Dendritic cell treated with granulocyte-macrophage colony-stimulating factor and Interleukin-4, amounts not matched to agents 40 ng/mL and 50 ng/mL, for 4 days (primary cell): ENCODE measurements around the gene GABARAP.

Experiments
- H3K27ac Mint-ChIP-seq: one replicate; pipeline ENCODE4 v1.8.0; 2022; ENCODE audit warnings: mild to moderate bottlenecking, mixed read lengths
- H3K27me3 Mint-ChIP-seq: one replicate; pipeline ENCODE4 v1.8.0; 2022; ENCODE audit warnings: mild to moderate bottlenecking, mixed read lengths
- H3K36me3 Mint-ChIP-seq: one replicate; pipeline ENCODE4 v1.8.0; 2022; ENCODE audit warnings: low read depth, mixed read lengths
- H3K4me1 Mint-ChIP-seq: one replicate; pipeline ENCODE4 v1.8.0; 2022; ENCODE audit warnings: low read depth, mixed read lengths
- H3K4me3 Mint-ChIP-seq: one replicate; pipeline ENCODE4 v1.8.0; 2022; ENCODE audit warnings: mild to moderate bottlenecking, moderate library complexity, mixed read lengths
- H3K9me3 Mint-ChIP-seq: one replicate; pipeline ENCODE4 v1.8.0; 2022; ENCODE audit warnings: mixed read lengths
- intact Hi-C: fragments of 100-400 bp; cut with micrococcal nuclease; formaldehyde crosslinking; loops from one replicate; pipeline ENCODE4 v1.15.0; 2022

The GABARAP gene

DNA sequence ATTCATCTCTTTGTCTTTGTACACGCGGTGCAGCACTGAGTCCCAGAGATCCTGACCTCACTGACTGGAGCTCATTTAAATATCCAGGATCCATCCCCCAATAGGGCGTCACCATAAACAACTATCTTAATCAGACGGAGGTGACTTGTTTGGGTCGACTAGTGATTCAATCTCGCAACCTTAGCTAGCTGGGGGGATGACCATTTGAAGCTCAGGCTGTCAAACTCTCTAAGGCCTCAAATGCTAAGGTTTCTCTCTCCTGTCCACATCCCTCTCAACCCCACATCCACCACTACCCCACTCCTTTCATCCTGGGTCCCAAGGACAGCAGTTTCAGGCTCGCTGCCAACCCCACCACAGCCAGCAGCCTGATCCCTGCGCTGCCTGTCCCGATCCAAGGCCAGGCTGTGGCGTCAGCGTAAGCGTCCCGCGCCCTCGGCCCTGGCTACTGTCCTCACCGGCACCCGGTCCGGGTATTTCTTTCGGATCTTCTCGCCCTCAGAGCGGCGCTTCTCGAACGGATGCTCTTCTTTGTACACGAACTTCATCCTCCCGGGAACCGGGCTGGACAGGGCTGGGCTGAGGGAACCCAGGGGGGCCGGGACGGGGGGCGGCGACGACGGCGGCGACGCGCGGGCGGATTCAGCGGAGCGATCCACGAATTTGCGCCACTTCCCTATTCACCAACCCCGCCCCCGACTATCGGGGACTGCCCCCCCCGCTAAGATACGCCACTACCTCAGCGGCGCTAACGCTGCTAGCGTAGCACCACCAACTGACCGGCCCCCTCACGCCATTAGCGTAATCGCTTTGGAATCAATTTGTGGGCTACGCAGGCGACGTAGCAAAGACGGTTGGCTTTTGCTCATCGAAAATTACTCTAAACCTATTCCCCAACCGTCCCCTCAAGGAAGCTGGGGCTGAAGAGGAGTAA lies at the start of gene GABARAP:
Gene GABARAP (minus strand): TSS at position 667 of the 934 bp plus-strand sequence. CDS start 119 bp downstream, at position 548.
- H3K4me1 Mint-ChIP-seq: peaks cover 54% of the 10 kb centered on the region
- intact Hi-C loops: loop anchor here (1.0 to 5.0 kb wide), 2 partner anchors 10 to 40 kb away; partner anchors contain the start of genes ELP5 and SLC2A4
- peaks cover 95% of the 10 kb centered on the region for H3K36me3 Mint-ChIP-seq
- no peaks in the 10 kb centered on the region for H3K27me3 Mint-ChIP-seq
- H3K4me3 Mint-ChIP-seq: peak within 1 kb of the TSS; percentile 98
- no peaks in the 10 kb centered on the region for H3K9me3 Mint-ChIP-seq
- peak within 1 kb of the TSS; percentile 98 for H3K27ac Mint-ChIP-seq

- Mint-ChIP-seq H3K27me3 (peaks cover 91% of the 10 kb centered on the region), H3K9me3 (no peaks in the 10 kb centered on the region), H3K4me1 (peaks cover 17% of the 10 kb centered on the region), H3K36me3 (no peaks in the 10 kb centered on the region), H3K27ac (no peak overlapping the region), H3K4me3 (no peak overlapping the region)
- intact Hi-C loops: no loop called here
Observed at GRCh38 chr17:7290685-7291084, 48.4 kb upstream of the GABARAP start.

DNA sequence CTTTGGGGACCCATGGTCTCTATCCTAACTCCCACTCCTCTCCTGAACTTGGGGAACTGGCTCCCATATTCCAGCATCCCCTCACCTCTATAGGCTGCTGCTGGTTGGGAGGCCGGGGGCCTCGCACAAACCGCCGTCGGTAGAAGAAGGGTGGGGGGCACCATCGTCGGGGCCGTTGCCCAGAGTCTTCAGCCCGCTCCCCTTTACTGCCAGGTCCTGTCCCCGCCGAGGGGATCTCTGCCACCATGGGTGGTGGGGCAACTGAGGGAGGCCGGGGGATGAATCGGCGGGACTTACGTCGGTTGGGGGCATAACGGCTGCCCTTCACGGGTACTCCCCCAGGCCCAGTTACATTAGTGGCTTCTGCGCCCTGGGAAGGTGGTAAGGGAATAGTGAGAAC lies 47.9 kb upstream of the GABARAP start:
- H3K27ac Mint-ChIP-seq: no peak overlapping the region
- intact Hi-C loops: no loop called here
- no peaks in the 10 kb centered on the region for H3K9me3 Mint-ChIP-seq
- no peak overlapping the region for H3K4me3 Mint-ChIP-seq
- H3K27me3 Mint-ChIP-seq: peaks cover 91% of the 10 kb centered on the region
- no peaks in the 10 kb centered on the region for H3K36me3 Mint-ChIP-seq
- H3K4me1 Mint-ChIP-seq: peaks cover 13% of the 10 kb centered on the region

- Mint-ChIP-seq H3K27me3 (peaks cover 91% of the 10 kb centered on the region), H3K4me1 (peaks cover 8% of the 10 kb centered on the region), H3K4me3 (no peak overlapping the region), H3K27ac (no peak overlapping the region), H3K36me3 (no peaks in the 10 kb centered on the region), H3K9me3 (no peaks in the 10 kb centered on the region)
- intact Hi-C loops: loop anchor here (10.0 kb wide), 1 partner anchor 45 kb away; the partner anchor contains the start of gene ACAP1
Observed at GRCh38 chr17:7289256-7290032, 47.2 kb upstream of the GABARAP start.

DNA sequence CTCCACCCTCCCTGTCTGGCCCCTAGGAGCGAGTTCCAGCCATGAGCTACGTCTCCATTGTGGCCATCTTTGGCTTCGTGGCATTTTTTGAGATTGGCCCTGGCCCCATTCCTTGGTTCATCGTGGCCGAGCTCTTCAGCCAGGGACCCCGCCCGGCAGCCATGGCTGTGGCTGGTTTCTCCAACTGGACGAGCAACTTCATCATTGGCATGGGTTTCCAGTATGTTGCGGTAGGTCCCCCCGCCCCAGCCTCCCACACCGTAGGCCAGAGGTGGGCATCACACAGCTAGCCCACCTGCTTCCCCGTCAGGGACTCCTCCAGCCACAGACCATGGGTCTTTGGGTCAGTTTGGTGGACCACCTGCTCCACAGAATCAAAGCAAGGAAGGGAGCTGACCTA lies 43.4 kb upstream of the GABARAP start:
- intact Hi-C loops: loop anchor here (10.0 kb wide), 1 partner anchor 49 kb away; the partner anchor contains the start of gene ACAP1
- no peaks in the 10 kb centered on the region for H3K36me3 Mint-ChIP-seq
- peaks cover 94% of the 10 kb centered on the region for H3K27me3 Mint-ChIP-seq
- H3K4me1 Mint-ChIP-seq: peaks cover 36% of the 10 kb centered on the region
- no peaks in the 10 kb centered on the region for H3K9me3 Mint-ChIP-seq
- no peak overlapping the region for H3K4me3 Mint-ChIP-seq
- no peak overlapping the region for H3K27ac Mint-ChIP-seq

DNA sequence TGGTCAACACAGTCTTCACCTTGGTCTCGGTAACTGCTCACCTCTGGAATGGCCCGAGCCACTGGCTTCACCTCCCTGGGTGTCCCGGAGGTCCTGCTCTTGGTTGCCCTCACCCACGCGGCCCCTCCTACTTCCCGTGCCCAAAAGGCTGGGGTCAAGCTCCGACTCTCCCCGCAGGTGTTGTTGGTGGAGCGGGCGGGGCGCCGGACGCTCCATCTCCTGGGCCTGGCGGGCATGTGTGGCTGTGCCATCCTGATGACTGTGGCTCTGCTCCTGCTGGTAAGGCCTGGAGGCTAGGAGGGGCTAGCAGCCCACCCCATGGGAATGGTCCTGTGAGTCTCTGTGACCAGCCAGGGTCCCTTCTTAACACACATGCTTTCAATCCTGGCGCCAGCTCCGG lies 42.7 kb upstream of the GABARAP start:
- peaks cover 93% of the 10 kb centered on the region for H3K27me3 Mint-ChIP-seq
- no peak overlapping the region for H3K4me3 Mint-ChIP-seq
- no peak overlapping the region for H3K27ac Mint-ChIP-seq
- H3K36me3 Mint-ChIP-seq: no peaks in the 10 kb centered on the region
- H3K4me1 Mint-ChIP-seq: peaks cover 44% of the 10 kb centered on the region
- H3K9me3 Mint-ChIP-seq: no peaks in the 10 kb centered on the region
- intact Hi-C loops: loop anchor here (5.0 to 10.0 kb wide), 2 partner anchors 43 to 50 kb away; partner anchors contain the start of genes ACAP1 and GABARAP

DNA sequence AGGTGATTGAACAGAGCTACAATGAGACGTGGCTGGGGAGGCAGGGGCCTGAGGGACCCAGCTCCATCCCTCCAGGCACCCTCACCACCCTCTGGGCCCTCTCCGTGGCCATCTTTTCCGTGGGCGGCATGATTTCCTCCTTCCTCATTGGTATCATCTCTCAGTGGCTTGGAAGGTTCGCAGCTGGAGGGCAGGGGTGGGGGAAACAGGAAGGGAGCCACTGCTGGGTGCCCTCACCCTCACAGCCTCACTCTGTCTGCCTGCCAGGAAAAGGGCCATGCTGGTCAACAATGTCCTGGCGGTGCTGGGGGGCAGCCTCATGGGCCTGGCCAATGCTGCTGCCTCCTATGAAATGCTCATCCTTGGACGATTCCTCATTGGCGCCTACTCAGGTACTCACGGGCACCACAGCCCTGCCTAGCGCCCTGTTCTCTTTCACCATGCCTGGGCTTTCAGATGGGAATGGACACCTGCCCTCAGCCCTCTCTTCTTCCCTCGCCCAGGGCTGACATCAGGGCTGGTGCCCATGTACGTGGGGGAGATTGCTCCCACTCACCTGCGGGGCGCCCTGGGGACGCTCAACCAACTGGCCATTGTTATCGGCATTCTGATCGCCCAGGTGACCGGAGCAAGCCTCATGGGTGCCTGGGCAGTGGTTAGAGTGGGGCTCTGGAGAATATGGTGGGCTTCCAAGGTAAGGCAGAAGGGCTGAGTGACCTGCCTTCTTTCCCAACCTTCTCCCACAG lies 41.4 kb upstream of the GABARAP start:
- intact Hi-C loops: loop anchor here (5.0 to 10.0 kb wide), 2 partner anchors 41 to 51 kb away; partner anchors contain the start of genes ACAP1 and GABARAP
- Mint-ChIP-seq H3K27me3 (peaks cover 97% of the 10 kb centered on the region), H3K27ac (peak overlapping the region; percentile 57), H3K36me3 (no peaks in the 10 kb centered on the region), H3K4me1 (peaks cover 47% of the 10 kb centered on the region), H3K4me3 (no peak overlapping the region), H3K9me3 (no peaks in the 10 kb centered on the region)

DNA sequence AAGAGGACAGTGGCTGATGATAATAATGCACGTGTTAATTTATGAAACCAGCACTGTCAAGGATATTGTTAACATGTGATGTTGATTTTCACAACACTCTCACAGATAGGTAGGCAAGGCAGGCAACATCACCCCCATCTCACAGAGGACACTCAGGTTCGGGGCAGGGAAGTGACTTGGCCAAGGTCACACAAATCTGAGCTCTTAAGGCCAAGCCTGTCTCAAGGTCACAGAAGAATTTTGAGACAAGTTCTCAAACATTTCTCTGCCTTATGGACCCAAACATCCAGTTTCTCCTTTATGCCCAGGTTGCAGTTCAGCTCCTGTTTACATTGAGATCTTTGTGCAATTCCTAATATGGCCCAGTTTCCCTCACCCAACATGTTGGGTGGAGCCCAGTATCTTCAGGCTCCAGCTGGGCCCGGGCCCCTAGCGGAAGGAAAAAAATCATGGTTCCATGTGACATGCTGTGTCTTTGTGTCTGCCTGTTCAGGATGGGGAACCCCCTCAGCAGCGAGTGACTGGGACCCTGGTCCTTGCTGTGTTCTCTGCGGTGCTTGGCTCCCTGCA lies 40.6 kb upstream of the GABARAP start:
- H3K27ac Mint-ChIP-seq: peak overlapping the region; percentile 57

DNA sequence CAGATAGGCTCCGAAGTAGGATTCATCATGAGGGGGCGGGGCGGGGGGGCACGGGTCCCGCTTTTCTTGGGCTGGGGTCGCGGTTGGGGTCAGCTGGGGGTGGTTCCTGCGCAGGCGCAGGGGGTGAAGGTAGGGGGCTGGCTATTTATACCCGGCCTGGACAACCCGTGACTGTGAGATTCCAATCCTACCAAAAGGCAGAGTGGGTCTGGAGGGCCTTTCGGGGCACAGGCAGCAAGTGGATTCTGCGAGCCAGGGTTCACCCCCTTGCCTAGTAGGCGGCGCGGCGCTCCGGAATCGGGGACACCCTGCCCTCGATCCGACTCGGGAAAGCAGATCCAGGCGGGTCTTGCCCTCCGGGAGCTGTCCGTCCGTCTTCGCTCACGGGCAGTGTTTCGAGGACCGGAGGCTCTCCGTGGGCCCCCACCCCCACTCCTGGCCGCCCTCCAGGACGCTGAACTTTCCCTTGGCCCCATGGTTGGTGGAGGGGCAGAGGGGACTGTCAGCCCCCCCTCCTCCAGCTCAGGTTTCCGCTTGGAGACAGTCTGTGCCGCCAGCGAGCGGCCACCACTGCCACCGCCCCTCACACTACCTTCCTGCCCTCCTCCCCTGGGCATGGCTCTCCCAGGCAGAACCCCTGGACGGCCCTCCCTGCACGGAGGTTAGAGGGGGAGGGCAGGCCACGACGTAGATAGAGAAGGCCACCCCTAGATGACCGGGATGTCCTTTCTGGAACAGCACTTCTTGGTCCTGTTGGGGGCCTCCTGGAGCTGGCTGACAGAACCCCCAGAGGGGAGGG lies 39.9 kb upstream of the GABARAP start:
- no peaks in the 10 kb centered on the region for H3K36me3 Mint-ChIP-seq
- no peaks in the 10 kb centered on the region for H3K9me3 Mint-ChIP-seq
- peaks cover 47% of the 10 kb centered on the region for H3K4me1 Mint-ChIP-seq
- peaks cover 89% of the 10 kb centered on the region for H3K27me3 Mint-ChIP-seq
- peak overlapping the region; percentile 57 for H3K27ac Mint-ChIP-seq
- intact Hi-C loops: loop anchor here (1.0 to 10.0 kb wide), 3 partner anchors 30 to 53 kb away; partner anchors contain the start of genes ACAP1, ELP5 and GABARAP
- H3K4me3 Mint-ChIP-seq: peak overlapping the region; percentile 73

More for the DNA sequence above, 40.6 kb upstream of the GABARAP start:
- Mint-ChIP-seq H3K4me3 (no peak overlapping the region), H3K36me3 (no peaks in the 10 kb centered on the region), H3K9me3 (no peaks in the 10 kb centered on the region), H3K27me3 (peaks cover 92% of the 10 kb centered on the region), H3K4me1 (peaks cover 47% of the 10 kb centered on the region)
- intact Hi-C loops: loop anchor here (5.0 to 10.0 kb wide), 2 partner anchors 41 to 52 kb away; partner anchors contain the start of genes ACAP1 and GABARAP

DNA sequence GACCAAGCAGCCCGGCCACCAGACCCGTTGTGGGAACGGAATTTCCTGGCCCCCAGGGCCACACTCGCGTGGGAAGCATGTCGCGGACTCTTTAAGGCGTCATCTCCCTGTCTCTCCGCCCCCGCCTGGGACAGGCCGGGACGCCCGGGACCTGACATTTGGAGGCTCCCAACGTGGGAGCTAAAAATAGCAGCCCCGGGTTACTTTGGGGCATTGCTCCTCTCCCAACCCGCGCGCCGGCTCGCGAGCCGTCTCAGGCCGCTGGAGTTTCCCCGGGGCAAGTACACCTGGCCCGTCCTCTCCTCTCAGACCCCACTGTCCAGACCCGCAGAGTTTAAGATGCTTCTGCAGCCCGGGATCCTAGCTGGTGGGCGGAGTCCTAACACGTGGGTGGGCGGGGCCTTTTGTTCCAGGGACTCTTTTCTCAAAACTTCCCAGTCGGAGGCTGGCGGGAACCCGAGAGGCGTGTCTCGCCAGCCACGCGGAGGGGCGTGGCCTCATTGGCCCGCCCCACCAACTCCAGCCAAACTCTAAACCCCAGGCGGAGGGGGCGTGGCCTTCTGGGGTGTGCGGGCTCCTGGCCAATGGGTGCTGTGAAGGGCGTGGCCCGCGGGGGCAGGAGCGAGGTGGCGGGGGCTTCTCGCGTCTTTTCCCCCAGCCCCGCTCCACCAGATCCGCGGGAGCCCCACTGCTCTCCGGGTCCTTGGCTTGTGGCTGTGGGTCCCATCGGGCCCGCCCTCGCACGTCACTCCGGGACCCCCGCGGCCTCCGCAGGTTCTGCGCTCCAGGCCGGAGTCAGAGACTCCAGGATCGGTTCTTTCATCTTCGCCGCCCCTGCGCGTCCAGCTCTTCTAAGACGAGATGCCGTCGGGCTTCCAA lies 39.1 kb upstream of the GABARAP start, which contains the start of gene SLC2A4:
Gene SLC2A4 (plus strand): TSS at position 645 of the 879 bp plus-strand sequence. CDS start 217 bp downstream, at position 862.
- intact Hi-C loops: loop anchor here (1.0 to 10.0 kb wide), 3 partner anchors 29 to 53 kb away; partner anchors contain the start of genes ACAP1, ELP5 and GABARAP
- no peaks in the 10 kb centered on the region for H3K36me3 Mint-ChIP-seq

DNA sequence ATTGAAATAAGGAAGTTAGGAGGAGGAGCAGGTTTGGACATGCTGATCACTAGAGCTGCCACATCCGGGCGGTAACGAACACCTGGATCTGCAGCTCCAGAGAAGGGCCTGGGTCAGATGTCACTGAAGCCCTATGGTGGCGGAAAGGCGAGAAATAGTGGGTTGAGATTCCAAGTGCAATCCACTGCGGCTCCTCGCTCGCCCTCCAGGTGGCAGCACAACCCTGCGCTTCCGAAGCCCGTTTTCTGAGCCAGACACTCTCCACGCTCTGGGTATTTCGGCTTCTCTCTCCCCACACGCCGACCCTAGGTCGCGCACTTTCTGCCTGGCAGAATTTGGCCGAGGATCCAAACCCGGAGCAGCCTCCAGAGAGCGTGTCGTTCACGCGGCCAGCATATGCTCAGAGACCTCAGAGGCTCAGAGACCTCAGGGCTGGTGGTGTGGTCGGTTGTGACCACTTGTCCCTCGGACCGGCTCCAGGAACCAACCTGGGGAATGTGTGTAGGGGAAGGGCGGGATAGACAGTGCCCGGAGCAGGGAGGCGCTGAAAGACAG lies 38.3 kb upstream of the GABARAP start:
- peak overlapping the region; percentile 73 for H3K4me3 Mint-ChIP-seq
- peaks cover 75% of the 10 kb centered on the region for H3K27me3 Mint-ChIP-seq
- peak overlapping the region; percentile 46 for H3K27ac Mint-ChIP-seq
- H3K9me3 Mint-ChIP-seq: no peaks in the 10 kb centered on the region
- intact Hi-C loops: loop anchor here (1.0 to 10.0 kb wide), 4 partner anchors 16 to 54 kb away; partner anchors contain the start of genes ACAP1, ELP5 and GABARAP
- peaks cover 47% of the 10 kb centered on the region for H3K4me1 Mint-ChIP-seq
- no peaks in the 10 kb centered on the region for H3K36me3 Mint-ChIP-seq

More for the DNA sequence above, 39.1 kb upstream of the GABARAP start, which contains the start of gene SLC2A4:
- H3K4me1 Mint-ChIP-seq: peaks cover 47% of the 10 kb centered on the region
- no peaks in the 10 kb centered on the region for H3K9me3 Mint-ChIP-seq
- peaks cover 81% of the 10 kb centered on the region for H3K27me3 Mint-ChIP-seq
- peak within 1 kb of the TSS; percentile 73 for H3K4me3 Mint-ChIP-seq
- peak within 1 kb of the TSS; percentile 57 for H3K27ac Mint-ChIP-seq
